GM18951 (cell line): ENCODE measurements around the gene ALKBH6.

ENCODE experiments used
- POLR2A ChIP-seq: IDR thresholded peaks from 4 replicates; pipeline ENCODE4 v1.6.1; 2011; ENCODE audit warnings: mild to moderate bottlenecking; ENCODE audit not compliant: insufficient read length, insufficient read depth; ENCODE audit errors: extremely low read depth
- in situ Hi-C: fragments of 300-500 bp; cut with MboI; formaldehyde crosslinking; loops from one replicate; pipeline ENCODE4 v1.12.0; 2022; ENCODE audit warnings: low sequenced_read_pairs, mixed read lengths, inconsistent platforms; ENCODE audit not compliant: unreplicated experiment

ALKBH6 gene

GRCh38 chr19:36019061-36019670 is 5.2 kb upstream of the ALKBH6 start:
- in situ Hi-C loops: no loop called here
- TF ChIP-seq POLR2A: no peak

- in situ Hi-C loops: no loop called here
- no peak for TF ChIP-seq POLR2A
Observed at GRCh38 chr19:36013280-36014011, 567 bp downstream of the ALKBH6 start.

GRCh38 chr19:36010402-36010801 is 3.6 kb downstream of the ALKBH6 start:
- in situ Hi-C loops: no loop called here

GRCh38 chr19:36009633-36010379 is 4.2 kb downstream of the ALKBH6 start:
- no peak for TF ChIP-seq POLR2A
- in situ Hi-C loops: no loop called here

More at GRCh38 chr19:36010402-36010801, 3.6 kb downstream of the ALKBH6 start:
- TF ChIP-seq POLR2A: no peak

- peak; percentile 44 for TF ChIP-seq POLR2A
- in situ Hi-C loops: no loop called here
Observed at GRCh38 chr19:36009220-36009619, 4.8 kb downstream of the ALKBH6 start.

- TF ChIP-seq POLR2A: no peak
- in situ Hi-C loops: no loop called here
Observed at GRCh38 chr19:36008336-36008978, 5.6 kb downstream of the ALKBH6 start, which contains the start of gene SYNE4. Gene SYNE4 (minus strand): TSS chr19:36008813. CDS start chr19:36008681, 132 bp downstream.

- no peak for TF ChIP-seq POLR2A
Observed at GRCh38 chr19:36006955-36007354, 7.1 kb downstream of the ALKBH6 start.

GRCh38 chr19:36003284-36003683 is 10.7 kb downstream of the ALKBH6 start:
- TF ChIP-seq POLR2A: no peak
- in situ Hi-C loops: no loop called here

More at GRCh38 chr19:36006955-36007354, 7.1 kb downstream of the ALKBH6 start:
- in situ Hi-C loops: no loop called here

- in situ Hi-C loops: no loop called here
- TF ChIP-seq POLR2A: no peak
Observed at GRCh38 chr19:36001605-36002004, 12.4 kb downstream of the ALKBH6 start.

GRCh38 chr19:35996777-35997176 is 17.2 kb downstream of the ALKBH6 start:
- TF ChIP-seq POLR2A: no peak
- in situ Hi-C loops: no loop called here

- peak; percentile 89 for TF ChIP-seq POLR2A
- in situ Hi-C loops: no loop called here
Observed at GRCh38 chr19:35995048-35995993, 18.7 kb downstream of the ALKBH6 start, which contains the start of gene SDHAF1. Gene SDHAF1 (plus strand): TSS chr19:35995188. CDS start chr19:35995275, 87 bp downstream.

- in situ Hi-C loops: no loop called here
- TF ChIP-seq POLR2A: no peak
Observed at GRCh38 chr19:35993923-35994598, 20.0 kb downstream of the ALKBH6 start.
